Esophagus muscularis mucosa (tissue), 3 donors: ENCODE data around the gene CNOT11.

ENCODE experiments used
- CTCF ChIP-seq, 3 experiments: fragments of 200-600 bp in 2 of 3; fragments of 450-650 bp in 1 of 3; sonication (generic) in 2 of 3; IDR thresholded peaks; one replicate each; pipeline ENCODE4 v1.5.1; 2017 to 2019; ENCODE audit warnings: antibody characterized with exemption in 3 of 3, mild to moderate bottlenecking in 2 of 3, moderate library complexity in 1 of 3
- POLR2A ChIP-seq: fragments of 450-650 bp; IDR thresholded peaks from one replicate; pipeline ENCODE4 v1.6.1; 2017; ENCODE audit warnings: antibody characterized with exemption, moderate library complexity, mild to moderate bottlenecking, low read depth
- POLR2AphosphoS5 ChIP-seq, 2 donors: sonication (generic); formaldehyde crosslinking; IDR thresholded peaks; one replicate each; pipeline ENCODE4 v1.6.1; 2017; ENCODE audit warnings: antibody characterized with exemption in 2 of 2

- TF ChIP-seq POLR2A (no peak), CTCF (IDR thresholded peaks at IDR 0.05) (no peak), POLR2AphosphoS5 (IDR thresholded peaks at IDR 0.05) (no peak)
Measured at GRCh38 chr2:101293544-101293943, 40.9 kb downstream of the CNOT11 start.
